ENCODE measurements around the gene C19orf12. TPM values are rescaled to one million over a fixed set of nuclear protein-coding genes. Genes with fewer than 3 reads are reported as not detected.

C19orf12 gene
- total RNA-seq, 1 experiment from 2014 or later, result 15.5 TPM

- TF ChIP-seq CTCF (IDR thresholded peaks at IDR 0.05), result no peak
- TF ChIP-seq CREM (CRISPR knock-in tag; IDR thresholded peaks at IDR 0.05), result no peak
- no peak for TF ChIP-seq ZBTB21 (CRISPR knock-in tag; IDR thresholded peaks at IDR 0.05; ENCODE audit: borderline replicate concordance)
- TF ChIP-seq ZNF532 (CRISPR knock-in tag; IDR thresholded peaks at IDR 0.05; ENCODE audit: borderline replicate concordance), result no peak
- TF ChIP-seq ZNF423 (CRISPR knock-in tag; IDR thresholded peaks at IDR 0.05), result no peak
- TF ChIP-seq EMX1 (CRISPR knock-in tag; IDR thresholded peaks at IDR 0.05), result no peak
- TF ChIP-seq USF1 (CRISPR knock-in tag; IDR thresholded peaks at IDR 0.05), result no peak
- TF ChIP-seq SP1 (CRISPR knock-in tag; conservative IDR thresholded peaks at IDR 0.05), result no peak
These were observed 14.6 kb downstream of the C19orf12 start (continued) for GRCh38 chr19:29700498-29700897.

- no peaks in the 10 kb centered on the region for H3K4me1 Mint-ChIP-seq
- H3K9me3 Mint-ChIP-seq, result no peaks in the 10 kb centered on the region
- CTCF ChIA-PET, result interaction anchor here (1.4 to 2.8 kb wide), 2 partner anchors 15 to 17 kb away, joined by 3 to 18 read pairs; partner anchors contain the start of gene C19orf12
- no peak for DNase-seq (ENCODE audit: low spot score)
- TF ChIP-seq JUN (CRISPR knock-in tag; IDR thresholded peaks at IDR 0.05), result no peak
- TF ChIP-seq ATF2 (CRISPR knock-in tag; IDR thresholded peaks at IDR 0.05; ENCODE audit: borderline replicate concordance, low read depth), result no peak
- TF ChIP-seq ZMAT4 (CRISPR knock-in tag; IDR thresholded peaks at IDR 0.05), result no peak
- no peak overlapping the region for H3K27ac Mint-ChIP-seq
- no peak overlapping the region for H3K4me3 Mint-ChIP-seq
- H3K36me3 Mint-ChIP-seq, result peaks cover under 1% of the 10 kb centered on the region; the same call in 1 of the 2 replicates
- POLR2A ChIA-PET, result interaction anchor here (0.6 kb wide), 1 partner anchor 14 kb away, joined by 4 read pairs; no protein-coding TSS in a partner anchor
- no peaks in the 10 kb centered on the region for H3K27me3 Mint-ChIP-seq (ENCODE audit: low read depth)
- ATAC-seq, result no peak
These were observed 15.2 kb downstream of the C19orf12 start for GRCh38 chr19:29699861-29700260.

GRCh38 chr19:29697523-29698261, 17.4 kb downstream of the C19orf12 start:
- POLR2A ChIA-PET, result no interaction called here
- no peak for TF ChIP-seq FOXP1 (CRISPR knock-in tag; IDR thresholded peaks at IDR 0.05; ENCODE audit: borderline replicate concordance)
- no peak for TF ChIP-seq CDX4 (CRISPR knock-in tag; IDR thresholded peaks at IDR 0.05; ENCODE audit: borderline replicate concordance)
- TF ChIP-seq SMAD3 (CRISPR knock-in tag; IDR thresholded peaks at IDR 0.05; ENCODE audit: borderline replicate concordance), result no peak
- no peak for TF ChIP-seq FOXP4 (CRISPR knock-in tag; IDR thresholded peaks at IDR 0.05)
- no peak for TF ChIP-seq HMGXB4 (CRISPR knock-in tag; IDR thresholded peaks at IDR 0.05)

More at GRCh38 chr19:29697523-29698261, 17.4 kb downstream of the C19orf12 start:
- no peak overlapping the region for H3K27ac Mint-ChIP-seq
- no peak overlapping the region for H3K4me3 Mint-ChIP-seq
- no peak for DNase-seq (ENCODE audit: low spot score)
- no peaks in the 10 kb centered on the region for H3K27me3 Mint-ChIP-seq (ENCODE audit: low read depth)
- no peak for ATAC-seq
- CTCF ChIA-PET, result interaction anchor here (2.8 kb wide), 1 partner anchor 19 kb away, joined by 18 read pairs; no protein-coding TSS in a partner anchor
- H3K9me3 Mint-ChIP-seq, result no peaks in the 10 kb centered on the region
- H3K36me3 Mint-ChIP-seq, result peaks cover 3% of the 10 kb centered on the region; the same call in 1 of the 2 replicates
- H3K4me1 Mint-ChIP-seq, result no peaks in the 10 kb centered on the region; the same call in 1 of the 2 replicates
